ENCODE data around the gene ANKRD13D. TPM values are rescaled to one million over a fixed set of nuclear protein-coding genes. Genes with fewer than 3 reads are reported as not detected.

ANKRD13D gene
- total RNA-seq, 1 donor from 2014 or later, result 62.9 TPM

DNA sequence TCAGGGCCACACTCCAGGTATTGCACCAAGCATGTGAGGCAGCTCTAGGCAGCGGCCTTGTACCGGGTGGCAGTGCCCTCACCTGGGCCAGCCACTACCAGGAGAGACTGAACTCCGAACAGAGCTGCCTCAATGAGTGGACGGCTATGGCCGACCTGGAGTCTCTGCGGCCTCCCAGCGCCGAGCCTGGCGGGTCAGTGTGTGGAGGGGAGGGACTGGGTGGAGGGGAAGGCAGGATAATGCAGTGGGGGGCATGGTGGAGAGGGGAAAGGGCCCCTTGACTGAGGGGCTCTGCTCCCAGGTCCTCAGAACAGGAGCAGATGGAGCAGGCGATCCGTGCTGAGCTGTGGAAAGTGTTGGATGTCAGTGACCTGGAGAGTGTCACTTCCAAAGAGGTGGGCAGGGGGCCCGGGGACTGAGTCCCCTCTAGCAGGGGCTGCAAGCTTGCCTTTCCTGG lies 18.5 kb downstream of the ANKRD13D start:
- H3K4me3 ChIP-seq, result no peak overlapping the region
- intact Hi-C loops (cut with DNase I), result no loop called here
- H3K27ac ChIP-seq, result no peak overlapping the region
- no peaks in the 10 kb centered on the region for H3K27me3 ChIP-seq
- no peaks in the 10 kb centered on the region for H3K9me3 ChIP-seq
- no peak for DNase-seq (ENCODE audit: extremely low spot score in 2 of 2)
- peaks cover 0 to 9% of the 10 kb centered on the region in 2 donors for H3K36me3 ChIP-seq
- TF ChIP-seq POLR2AphosphoS5 (IDR thresholded peaks at IDR 0.05; ENCODE audit: insufficient read depth in 1 of 2, low read depth in 1 of 2), result no peak
- no peak for TF ChIP-seq POLR2A (IDR thresholded peaks at IDR 0.05)
- TF ChIP-seq, protein P1, sequence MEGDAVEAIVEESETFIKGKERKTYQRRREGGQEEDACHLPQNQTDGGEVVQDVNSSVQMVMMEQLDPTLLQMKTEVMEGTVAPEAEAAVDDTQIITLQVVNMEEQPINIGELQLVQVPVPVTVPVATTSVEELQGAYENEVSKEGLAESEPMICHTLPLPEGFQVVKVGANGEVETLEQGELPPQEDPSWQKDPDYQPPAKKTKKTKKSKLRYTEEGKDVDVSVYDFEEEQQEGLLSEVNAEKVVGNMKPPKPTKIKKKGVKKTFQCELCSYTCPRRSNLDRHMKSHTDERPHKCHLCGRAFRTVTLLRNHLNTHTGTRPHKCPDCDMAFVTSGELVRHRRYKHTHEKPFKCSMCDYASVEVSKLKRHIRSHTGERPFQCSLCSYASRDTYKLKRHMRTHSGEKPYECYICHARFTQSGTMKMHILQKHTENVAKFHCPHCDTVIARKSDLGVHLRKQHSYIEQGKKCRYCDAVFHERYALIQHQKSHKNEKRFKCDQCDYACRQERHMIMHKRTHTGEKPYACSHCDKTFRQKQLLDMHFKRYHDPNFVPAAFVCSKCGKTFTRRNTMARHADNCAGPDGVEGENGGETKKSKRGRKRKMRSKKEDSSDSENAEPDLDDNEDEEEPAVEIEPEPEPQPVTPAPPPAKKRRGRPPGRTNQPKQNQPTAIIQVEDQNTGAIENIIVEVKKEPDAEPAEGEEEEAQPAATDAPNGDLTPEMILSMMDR (IDR thresholded peaks at IDR 0.05), result no peak
- H3K4me1 ChIP-seq, result peaks cover 42% of the 10 kb centered on the region

DNA sequence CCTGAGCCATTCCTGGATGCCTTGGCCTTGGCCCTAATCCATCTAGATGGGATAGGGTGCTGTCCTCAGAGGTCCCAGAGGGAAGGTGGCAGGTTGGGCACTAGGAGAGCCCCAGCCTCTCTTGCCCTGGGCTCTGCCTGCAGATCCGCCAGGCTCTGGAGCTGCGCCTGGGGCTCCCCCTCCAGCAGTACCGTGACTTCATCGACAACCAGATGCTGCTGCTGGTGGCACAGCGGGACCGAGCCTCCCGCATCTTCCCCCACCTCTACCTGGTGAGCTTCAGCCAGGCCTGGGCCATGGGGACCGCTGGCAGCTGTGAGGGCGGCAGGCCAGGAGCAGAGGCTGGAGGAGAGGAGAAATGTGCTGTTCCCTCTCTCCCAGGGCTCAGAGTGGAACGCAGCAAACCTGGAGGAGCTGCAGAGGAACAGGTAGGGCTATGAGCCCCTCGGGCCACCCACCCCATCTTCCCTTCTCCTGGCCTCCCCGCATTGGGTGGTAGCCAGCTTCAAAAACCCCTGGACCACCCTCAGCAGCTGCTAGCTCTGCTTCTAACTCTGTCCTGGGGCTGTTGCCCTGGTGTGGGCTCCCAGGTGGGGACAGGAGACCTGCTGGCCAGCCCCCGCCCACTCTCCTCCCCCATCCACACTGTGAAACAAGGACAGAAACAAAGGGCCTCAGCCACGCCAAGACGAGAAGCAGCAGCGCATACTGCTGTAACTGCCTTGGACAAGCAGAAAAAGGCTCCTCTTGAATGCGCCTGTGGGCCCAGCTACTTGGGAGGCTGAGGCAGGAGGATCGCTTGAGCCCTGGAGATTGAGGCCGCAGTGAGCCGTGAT lies 19.1 kb downstream of the ANKRD13D start:
- Histone ChIP-seq H3K36me3 (peaks cover 0 to 9% of the 10 kb centered on the region in 2 donors), H3K27me3 (no peaks in the 10 kb centered on the region), H3K4me3 (no peak overlapping the region), H3K9me3 (no peaks in the 10 kb centered on the region), H3K4me1 (peaks cover 43% of the 10 kb centered on the region), H3K27ac (no peak overlapping the region)
- intact Hi-C loops (cut with DNase I), result no loop called here
- no peak for DNase-seq (ENCODE audit: extremely low spot score in 2 of 2)
- TF ChIP-seq POLR2A (IDR thresholded peaks at IDR 0.05) (no peak), POLR2AphosphoS5 (IDR thresholded peaks at IDR 0.05; ENCODE audit: insufficient read depth in 1 of 2, low read depth in 1 of 2) (no peak)
- TF ChIP-seq, protein P1 (IDR thresholded peaks at IDR 0.05), result no peak

DNA sequence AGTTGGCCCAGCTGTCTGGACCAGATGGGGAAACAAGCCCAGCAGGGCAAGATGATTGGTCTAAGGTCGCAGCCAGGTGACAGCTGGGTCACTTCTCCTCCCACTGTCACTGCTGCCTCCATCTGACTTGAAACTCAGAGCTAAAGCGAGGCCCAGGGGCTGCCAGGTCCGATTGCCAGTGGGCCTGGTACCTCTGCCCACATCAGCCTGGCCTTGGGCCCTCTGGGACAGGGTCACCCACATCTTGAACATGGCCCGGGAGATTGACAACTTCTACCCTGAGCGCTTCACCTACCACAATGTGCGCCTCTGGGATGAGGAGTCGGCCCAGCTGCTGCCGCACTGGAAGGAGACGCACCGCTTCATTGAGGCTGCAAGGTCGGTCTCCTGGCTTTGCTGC lies 20.1 kb downstream of the ANKRD13D start:
- peaks cover 42% of the 10 kb centered on the region for H3K4me1 ChIP-seq
- intact Hi-C loops (cut with DNase I), result no loop called here
- DNase-seq (ENCODE audit: extremely low spot score in 2 of 2), result no peak
- no peaks in the 10 kb centered on the region for H3K27me3 ChIP-seq
- TF ChIP-seq POLR2AphosphoS5 (IDR thresholded peaks at IDR 0.05; ENCODE audit: insufficient read depth in 1 of 2, low read depth in 1 of 2) (no peak), POLR2A (IDR thresholded peaks at IDR 0.05) (no peak)
- TF ChIP-seq, protein P1 (IDR thresholded peaks at IDR 0.05), result no peak
- no peak overlapping the region for H3K27ac ChIP-seq
- no peaks in the 10 kb centered on the region for H3K9me3 ChIP-seq
- H3K36me3 ChIP-seq, result peaks cover 0 to 9% of the 10 kb centered on the region in 2 donors
- no peak overlapping the region for H3K4me3 ChIP-seq

DNA sequence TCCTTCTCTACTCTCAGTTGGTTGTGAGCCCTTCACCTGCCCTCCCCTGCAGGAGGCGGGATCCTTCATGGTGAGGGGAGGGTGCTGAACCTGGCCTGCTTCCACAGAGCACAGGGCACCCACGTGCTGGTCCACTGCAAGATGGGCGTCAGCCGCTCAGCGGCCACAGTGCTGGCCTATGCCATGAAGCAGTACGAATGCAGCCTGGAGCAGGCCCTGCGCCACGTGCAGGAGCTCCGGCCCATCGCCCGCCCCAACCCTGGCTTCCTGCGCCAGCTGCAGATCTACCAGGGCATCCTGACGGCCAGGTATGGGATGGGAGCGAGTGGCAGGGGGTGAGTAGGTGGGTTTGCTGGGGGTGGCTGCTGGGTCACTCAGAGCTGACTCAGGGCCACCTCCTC lies 20.6 kb downstream of the ANKRD13D start:
- TF ChIP-seq POLR2AphosphoS5 (IDR thresholded peaks at IDR 0.05; ENCODE audit: insufficient read depth in 1 of 2, low read depth in 1 of 2), result no peak
- TF ChIP-seq, protein P1 (IDR thresholded peaks at IDR 0.05), result no peak
- no peak for TF ChIP-seq POLR2A (IDR thresholded peaks at IDR 0.05)
- Histone ChIP-seq H3K36me3 (peaks cover 0 to 9% of the 10 kb centered on the region in 2 donors), H3K27me3 (no peaks in the 10 kb centered on the region), H3K4me3 (no peak overlapping the region), H3K9me3 (no peaks in the 10 kb centered on the region), H3K4me1 (peaks cover 37% of the 10 kb centered on the region), H3K27ac (no peak overlapping the region)
- intact Hi-C loops (cut with DNase I), result no loop called here
- DNase-seq (ENCODE audit: extremely low spot score in 2 of 2), result no peak
